SK-N-SH treated with all-trans-retinoic acid at 6 μM for 48 hours (cell line): Measurements from ENCODE around the gene NARF.

Experiments
- BACH2 ChIP-seq: fragments of 250-450 bp; sonication (Bioruptor Pico); IDR thresholded peaks from 2 replicates; pipeline ENCODE4 v1.9.0; 2021; ENCODE audit warnings: mild to moderate bottlenecking, borderline replicate concordance
- ZFP3 ChIP-seq: fragments of 250-450 bp; sonication (Bioruptor Pico); IDR thresholded peaks from 2 replicates; pipeline ENCODE4 v1.5.0; 2020; ENCODE audit warnings: mild to moderate bottlenecking, moderate library complexity
- ZNF70 ChIP-seq: fragments of 450-650 bp; formaldehyde crosslinking; IDR thresholded peaks from 2 replicates; pipeline ENCODE4 v1.5.0; 2020; ENCODE audit warnings: mild to moderate bottlenecking, moderate library complexity
- TF ChIP-seq, protein P1 (sequence below): fragments of 250-450 bp; sonication (Bioruptor Pico); IDR thresholded peaks from 2 replicates; pipeline ENCODE4 v1.8.0; 2020; ENCODE audit warnings: mild to moderate bottlenecking, moderate library complexity, borderline replicate concordance

DNA sequence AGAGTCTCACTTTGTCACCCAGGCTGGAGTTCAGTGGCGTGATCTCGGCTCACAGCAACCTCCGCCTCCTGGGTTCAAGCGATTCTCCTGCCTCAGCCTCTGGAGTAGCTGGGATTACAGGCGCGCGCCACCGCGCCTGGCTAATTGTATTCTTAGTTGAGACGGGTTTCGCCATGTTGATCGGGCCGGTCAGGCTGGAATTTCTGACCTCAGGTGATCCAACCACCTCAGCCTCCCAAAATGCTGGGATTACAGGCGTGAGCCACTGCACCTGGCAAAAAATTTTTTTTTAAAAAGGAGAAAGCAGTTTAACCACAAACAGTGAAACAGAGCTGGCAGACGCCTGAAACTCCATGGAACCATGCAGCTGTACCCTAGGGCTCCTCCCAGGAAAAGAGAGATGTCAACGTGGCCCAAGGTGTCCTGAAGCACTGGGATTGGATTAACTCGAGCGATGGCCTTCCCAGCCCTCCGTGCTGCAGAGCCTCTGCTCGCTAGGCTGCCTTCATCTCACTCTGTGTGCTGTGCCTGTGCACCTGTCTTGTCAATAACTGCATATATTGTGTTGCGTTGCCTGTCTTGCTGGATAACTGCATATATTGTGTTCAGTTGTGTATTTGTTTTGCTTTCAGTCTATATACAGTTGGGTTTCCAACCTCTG is 31.4 kb downstream of the NARF start:
- no peak for TF ChIP-seq BACH2 (CRISPR knock-in tag)
- no peak for TF ChIP-seq ZFP3
- TF ChIP-seq, protein P1, sequence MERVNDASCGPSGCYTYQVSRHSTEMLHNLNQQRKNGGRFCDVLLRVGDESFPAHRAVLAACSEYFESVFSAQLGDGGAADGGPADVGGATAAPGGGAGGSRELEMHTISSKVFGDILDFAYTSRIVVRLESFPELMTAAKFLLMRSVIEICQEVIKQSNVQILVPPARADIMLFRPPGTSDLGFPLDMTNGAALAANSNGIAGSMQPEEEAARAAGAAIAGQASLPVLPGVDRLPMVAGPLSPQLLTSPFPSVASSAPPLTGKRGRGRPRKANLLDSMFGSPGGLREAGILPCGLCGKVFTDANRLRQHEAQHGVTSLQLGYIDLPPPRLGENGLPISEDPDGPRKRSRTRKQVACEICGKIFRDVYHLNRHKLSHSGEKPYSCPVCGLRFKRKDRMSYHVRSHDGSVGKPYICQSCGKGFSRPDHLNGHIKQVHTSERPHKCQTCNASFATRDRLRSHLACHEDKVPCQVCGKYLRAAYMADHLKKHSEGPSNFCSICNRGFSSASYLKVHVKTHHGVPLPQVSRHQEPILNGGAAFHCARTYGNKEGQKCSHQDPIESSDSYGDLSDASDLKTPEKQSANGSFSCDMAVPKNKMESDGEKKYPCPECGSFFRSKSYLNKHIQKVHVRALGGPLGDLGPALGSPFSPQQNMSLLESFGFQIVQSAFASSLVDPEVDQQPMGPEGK (CRISPR knock-in tag): no peak
- TF ChIP-seq ZNF70 (CRISPR knock-in tag): no peak
